ENCODE data around the gene LIMCH1.

DNA sequence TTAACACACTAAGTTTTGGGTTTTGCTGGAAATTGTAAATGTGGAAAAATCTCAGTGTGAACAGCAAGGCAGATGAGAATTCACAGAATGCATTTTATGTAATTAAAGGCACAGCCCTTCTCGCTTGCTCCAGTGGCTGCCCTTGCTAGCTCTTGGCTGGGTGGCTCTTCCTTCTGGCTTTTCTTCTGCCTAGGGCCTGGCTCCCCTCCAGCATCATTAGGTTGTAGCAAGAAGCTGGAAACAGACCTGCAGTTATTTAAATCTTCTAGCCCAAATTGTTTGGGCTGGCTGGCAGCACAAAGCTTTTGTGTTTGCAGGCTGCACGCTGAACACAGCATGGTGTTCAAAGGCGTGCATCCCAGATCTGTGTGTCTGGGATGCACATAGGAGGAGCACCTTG, 56.5 kb downstream of the LIMCH1 start:
- TF ChIP-seq EP300 (IDR thresholded peaks at IDR 0.05) (no peak), POLR2A (IDR thresholded peaks at IDR 0.05) (no peak)
- TF ChIP-seq, protein P1, sequence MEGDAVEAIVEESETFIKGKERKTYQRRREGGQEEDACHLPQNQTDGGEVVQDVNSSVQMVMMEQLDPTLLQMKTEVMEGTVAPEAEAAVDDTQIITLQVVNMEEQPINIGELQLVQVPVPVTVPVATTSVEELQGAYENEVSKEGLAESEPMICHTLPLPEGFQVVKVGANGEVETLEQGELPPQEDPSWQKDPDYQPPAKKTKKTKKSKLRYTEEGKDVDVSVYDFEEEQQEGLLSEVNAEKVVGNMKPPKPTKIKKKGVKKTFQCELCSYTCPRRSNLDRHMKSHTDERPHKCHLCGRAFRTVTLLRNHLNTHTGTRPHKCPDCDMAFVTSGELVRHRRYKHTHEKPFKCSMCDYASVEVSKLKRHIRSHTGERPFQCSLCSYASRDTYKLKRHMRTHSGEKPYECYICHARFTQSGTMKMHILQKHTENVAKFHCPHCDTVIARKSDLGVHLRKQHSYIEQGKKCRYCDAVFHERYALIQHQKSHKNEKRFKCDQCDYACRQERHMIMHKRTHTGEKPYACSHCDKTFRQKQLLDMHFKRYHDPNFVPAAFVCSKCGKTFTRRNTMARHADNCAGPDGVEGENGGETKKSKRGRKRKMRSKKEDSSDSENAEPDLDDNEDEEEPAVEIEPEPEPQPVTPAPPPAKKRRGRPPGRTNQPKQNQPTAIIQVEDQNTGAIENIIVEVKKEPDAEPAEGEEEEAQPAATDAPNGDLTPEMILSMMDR (IDR thresholded peaks at IDR 0.05): no peak
